Measurements from ENCODE around the gene DOCK4.

DOCK4 gene

DNA sequence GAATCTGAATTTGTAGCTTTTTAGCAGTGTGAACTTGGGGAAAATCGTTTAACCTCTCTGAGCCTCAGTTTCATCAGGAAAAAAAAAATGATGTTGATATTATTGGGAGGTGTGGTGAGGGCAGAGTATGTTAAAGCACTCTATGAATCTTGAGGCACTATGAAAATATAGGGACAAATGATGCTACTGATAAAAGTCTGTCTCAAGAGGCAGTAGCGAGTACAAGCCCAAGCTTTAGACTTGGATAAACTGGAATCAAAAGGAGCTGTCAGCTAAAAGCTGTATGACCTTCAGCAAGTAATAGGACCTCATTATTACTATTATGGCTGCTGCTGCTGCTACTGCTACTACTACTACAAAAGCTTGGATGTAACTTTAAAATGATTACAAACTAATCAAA is 8.7 kb upstream of the DOCK4 start:
- no peak for DNase-seq (ENCODE audit: low read depth)

DNA sequence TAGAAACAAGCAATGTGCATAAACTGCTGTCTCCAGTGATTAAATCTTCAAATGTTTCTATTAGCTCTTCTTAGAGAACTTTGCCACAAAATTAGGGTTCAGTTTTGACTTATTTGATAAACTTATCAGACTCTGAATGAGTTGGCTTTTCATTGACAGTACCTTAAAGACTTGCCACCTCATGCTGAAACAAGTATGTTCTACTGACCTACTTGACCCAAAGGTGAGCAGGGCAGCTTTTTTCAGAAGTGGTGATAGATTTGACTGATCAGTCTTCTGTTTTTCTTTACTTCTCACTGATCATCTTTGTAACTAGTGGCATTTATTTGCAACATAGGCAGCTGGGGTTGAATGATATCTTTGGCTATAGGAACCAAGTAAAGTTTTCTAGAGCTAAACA is 8.1 kb upstream of the DOCK4 start:
- no peak for DNase-seq (ENCODE audit: low read depth)

DNA sequence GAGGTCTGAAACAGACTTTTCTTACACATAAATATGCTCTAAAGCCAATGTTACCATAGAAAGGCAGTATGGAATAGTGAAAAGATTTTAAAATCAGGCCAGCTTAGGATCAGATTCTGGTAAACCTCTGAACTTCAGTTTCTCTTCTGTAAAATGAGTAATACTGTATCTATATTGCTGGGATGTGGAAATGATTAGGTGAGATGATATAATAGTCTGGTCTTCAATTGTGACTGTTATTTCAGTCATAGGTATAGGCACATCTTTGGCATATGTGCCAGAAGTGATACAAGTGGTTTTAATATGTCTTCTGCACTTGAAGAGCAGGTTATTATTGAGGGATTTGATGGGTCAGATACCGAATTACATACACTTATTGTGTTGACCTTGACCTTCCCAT is 7.5 kb upstream of the DOCK4 start:
- DNase-seq (ENCODE audit: low read depth): no peak

DNA sequence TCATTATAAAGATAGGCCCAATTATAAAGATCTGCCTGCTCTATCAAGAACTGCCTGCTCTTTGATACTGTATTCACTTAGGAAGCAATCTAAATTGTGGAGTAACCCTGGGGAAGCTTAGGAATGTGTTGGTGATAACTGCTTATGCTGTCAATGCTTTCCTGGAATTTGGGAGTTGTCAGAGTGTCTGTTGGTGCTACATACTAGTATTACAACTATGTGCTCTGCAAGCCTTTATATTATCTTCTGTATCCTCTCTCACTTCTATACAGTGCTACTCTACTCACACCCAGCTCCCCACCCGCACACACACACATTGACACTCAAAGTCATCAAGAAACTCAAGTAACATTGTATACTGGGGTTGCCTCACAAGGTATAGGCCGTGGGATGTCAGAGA is 6.4 kb upstream of the DOCK4 start:
- no peak for DNase-seq (ENCODE audit: low read depth)

DNA sequence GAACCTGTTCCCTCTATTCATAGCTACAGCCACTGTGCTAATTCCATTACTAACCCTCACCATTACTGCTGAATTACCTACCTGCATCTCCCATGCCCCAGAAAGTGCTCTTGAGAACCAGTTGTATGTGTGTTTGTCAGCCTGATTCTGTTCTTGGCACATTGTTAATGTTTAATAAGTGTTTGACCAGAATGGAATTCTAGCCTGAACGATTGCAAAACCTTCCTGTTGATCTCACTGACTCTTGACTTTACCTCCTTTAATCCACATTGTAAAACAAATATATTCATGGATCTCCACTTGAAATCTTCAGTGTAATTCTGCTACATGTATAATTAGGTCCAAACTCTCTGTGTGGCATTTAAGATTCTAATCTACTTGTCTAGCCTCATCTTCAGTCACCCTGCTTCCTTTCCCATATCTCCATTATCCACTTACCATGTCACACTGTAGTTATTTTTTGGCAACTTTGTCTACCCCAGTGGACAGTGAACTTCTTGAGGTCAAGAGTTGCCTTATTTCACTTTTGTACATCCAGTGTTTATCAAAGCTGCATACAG is 5.2 kb upstream of the DOCK4 start:
- no peak for DNase-seq (ENCODE audit: low read depth)

GRCh38 chr7:112207765-112208164 is 1.6 kb upstream of the DOCK4 start:
- DNase-seq (ENCODE audit: low read depth): no peak

DNA sequence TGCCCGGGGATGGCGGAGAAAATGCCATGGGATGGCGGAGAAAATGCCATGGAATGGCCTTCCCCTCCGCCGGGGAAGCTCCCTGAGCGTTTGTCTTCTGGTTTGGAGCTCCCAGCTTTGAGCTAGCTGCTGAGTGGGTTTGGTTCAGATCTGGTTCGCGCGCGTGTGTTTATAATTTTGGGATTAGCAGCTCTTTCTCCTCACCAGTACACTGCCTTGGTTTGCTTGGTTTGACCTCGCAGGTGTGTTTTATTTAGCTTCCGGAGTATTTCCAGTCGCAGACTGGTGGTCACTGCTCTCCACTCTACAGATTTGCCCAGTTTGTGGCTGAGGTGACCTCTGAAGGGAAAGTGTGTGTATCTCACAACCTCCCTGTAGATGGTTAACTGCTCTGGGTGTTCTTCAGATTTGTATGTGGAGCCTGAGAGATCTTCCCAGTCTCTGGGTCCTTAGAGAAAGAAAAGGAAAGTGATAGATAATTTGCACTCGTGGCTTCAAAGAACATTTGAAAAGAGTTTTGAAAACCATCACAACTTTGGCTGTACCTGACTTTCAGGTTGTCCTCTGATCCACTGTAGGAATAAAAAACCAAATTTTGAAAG is 893 bp upstream of the DOCK4 start:
- DNase-seq (ENCODE audit: low read depth): no peak

- peak; percentile 27 for DNase-seq (ENCODE audit: low read depth)
Measured at GRCh38 chr7:112205343-112206237, 609 bp downstream of the DOCK4 start.

GRCh38 chr7:112204499-112205342 is 1.5 kb downstream of the DOCK4 start:
- no peak for DNase-seq (ENCODE audit: low read depth)

DNA sequence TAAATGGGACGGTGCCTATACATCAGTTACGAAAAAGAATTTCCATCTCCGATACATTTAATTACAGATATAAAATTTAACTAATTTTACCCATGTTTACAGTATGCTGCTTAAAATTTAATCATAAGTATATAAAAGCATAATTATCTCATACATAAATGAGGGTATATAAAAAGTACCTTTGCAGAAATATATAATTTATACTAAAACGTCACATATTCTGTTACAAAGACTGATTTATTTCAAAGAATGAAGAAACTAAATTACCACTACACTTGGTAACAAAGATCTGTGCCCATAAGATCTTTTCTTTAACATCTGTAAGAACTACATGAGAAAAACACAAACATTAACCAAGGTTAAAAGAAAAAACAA is 2.8 kb downstream of the DOCK4 start:
- DNase-seq (ENCODE audit: low read depth): no peak

DNA sequence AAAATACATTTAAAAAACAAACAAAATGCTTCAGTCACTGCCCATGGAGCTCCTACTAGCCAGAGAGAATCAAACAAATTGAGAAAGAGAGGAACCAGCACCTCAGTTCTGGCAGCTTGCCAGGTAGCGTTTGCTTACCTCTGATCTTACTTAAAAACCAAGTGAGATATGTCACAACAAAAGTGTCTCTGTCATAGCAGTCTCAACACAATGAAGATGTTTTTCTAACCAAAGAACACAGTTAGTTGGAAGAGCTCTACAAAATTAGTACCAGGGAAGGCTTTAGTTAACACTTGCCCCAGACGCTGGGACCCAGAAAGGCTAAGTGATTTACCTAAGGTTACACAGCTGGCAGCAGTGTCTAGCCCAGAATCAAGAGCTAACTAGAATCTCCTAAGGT is 3.4 kb downstream of the DOCK4 start:
- no peak for DNase-seq (ENCODE audit: low read depth)

DNA sequence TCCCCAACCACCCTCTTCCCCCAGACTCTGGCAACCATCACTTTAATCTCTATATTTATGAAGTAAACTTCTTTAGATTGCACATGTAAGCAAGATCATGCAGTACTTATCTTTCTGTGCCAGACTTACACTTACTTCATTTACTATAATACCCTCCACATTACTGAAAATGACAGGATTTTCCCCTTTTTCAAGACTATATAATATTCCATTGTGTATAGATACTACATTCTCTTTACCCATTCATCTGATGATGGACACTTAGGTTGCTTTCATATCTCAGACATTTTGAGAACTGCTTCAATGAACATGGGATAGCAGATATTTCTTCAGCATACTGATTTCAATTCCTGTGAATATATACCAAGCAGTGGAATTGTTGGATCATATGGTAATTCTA is 4.4 kb downstream of the DOCK4 start:
- no peak for DNase-seq (ENCODE audit: low read depth)

DNA sequence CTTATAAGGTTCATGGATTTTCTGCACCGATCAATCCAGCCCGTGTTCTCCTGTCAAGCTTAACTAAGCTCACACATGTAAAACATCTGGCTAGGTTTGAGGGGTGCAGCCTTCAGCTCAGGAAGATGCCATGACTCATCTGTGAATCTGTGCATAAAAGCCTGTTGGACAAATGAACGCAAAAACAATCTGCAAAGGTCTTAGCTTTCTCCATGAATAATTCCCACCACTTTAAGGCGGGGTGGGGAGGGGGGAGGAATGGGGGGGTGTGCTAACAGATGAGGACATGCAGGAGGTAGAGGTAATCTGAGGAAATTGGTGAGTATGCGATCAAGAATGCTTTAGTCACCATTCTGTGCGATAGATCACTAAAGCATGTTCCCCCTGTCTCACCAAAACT is 4.8 kb downstream of the DOCK4 start:
- DNase-seq (ENCODE audit: low read depth): no peak

- no peak for DNase-seq (ENCODE audit: low read depth)
Measured at GRCh38 chr7:112199672-112200071, 6.5 kb downstream of the DOCK4 start.

- no peak for DNase-seq (ENCODE audit: low read depth)
Measured at GRCh38 chr7:112199035-112199655, 7.1 kb downstream of the DOCK4 start.

GRCh38 chr7:112197322-112197721 is 8.9 kb downstream of the DOCK4 start:
- DNase-seq (ENCODE audit: low read depth): no peak

DNA sequence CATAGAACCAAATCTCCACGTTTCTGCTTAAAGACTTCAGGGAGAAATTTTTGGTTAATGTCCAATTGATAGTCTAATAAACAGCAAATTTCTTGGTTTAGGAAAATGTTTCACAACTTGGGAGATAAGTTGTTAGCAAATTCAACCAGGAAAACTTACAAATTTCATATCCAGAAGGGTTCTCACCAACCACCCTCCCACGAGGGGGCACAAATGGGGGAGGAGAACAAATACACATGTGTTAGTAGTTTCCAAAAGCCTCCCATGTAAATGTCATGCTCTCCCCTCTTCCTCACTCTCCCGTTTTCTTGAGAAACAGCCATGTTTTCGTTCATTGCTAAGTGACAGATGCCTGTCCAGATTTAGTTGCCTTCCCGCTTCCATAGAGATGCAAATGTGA is 10.5 kb downstream of the DOCK4 start:
- no peak for DNase-seq (ENCODE audit: low read depth)

DNA sequence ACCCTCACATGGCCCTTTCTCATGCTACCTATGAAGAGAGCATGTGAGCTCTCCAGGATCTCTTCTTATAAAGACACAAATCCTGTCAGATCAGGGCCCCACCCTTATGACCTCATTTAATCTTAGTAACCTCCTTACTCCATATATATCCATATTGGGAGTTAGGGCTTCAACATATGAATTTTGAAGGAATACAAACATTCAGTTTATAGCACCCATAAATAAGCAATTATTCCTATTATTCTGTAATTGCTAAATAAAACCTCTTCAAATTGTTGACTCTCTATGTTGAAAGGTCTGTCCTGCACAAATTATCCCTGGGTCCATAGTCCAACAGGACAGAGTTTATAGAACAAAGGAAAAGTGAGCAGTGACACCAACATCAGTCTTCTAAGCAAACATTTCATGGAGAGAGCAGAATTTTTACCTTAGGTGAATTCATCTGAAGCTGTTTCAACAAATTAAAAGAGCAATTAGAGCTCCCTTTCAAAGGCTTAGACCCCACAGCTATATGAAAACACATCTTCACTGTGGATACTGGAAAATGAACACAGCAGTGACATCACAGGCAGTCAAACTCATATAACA is 12.2 kb downstream of the DOCK4 start:
- DNase-seq (ENCODE audit: low read depth): no peak

- DNase-seq (ENCODE audit: low read depth): no peak
Measured at GRCh38 chr7:112192236-112193154, 13.7 kb downstream of the DOCK4 start.

GRCh38 chr7:112190120-112190519 is 16.1 kb downstream of the DOCK4 start:
- DNase-seq (ENCODE audit: low read depth): no peak

GRCh38 chr7:112189691-112190090 is 16.5 kb downstream of the DOCK4 start:
- DNase-seq (ENCODE audit: low read depth): no peak
